Vagina (tissue), 2 donors: ENCODE measurements around the gene STON2.

Source experiments
- POLR2A ChIP-seq, 2 donors: fragments of 450-650 bp; IDR thresholded peaks; one replicate each; pipeline ENCODE4 v1.6.1; 2017; ENCODE audit warnings: antibody characterized with exemption in 2 of 2, mild to moderate bottlenecking in 2 of 2, moderate library complexity in 2 of 2
- TF ChIP-seq, protein P1 (sequence below), 3 experiments: fragments of 450-650 bp in 2 of 3; fragments of 200-600 bp in 1 of 3; sonication (generic) in 1 of 3; IDR thresholded peaks; one replicate each; pipeline ENCODE4 v1.5.1; 2017 to 2019; ENCODE audit warnings: antibody characterized with exemption in 3 of 3, mild to moderate bottlenecking in 2 of 3, moderate library complexity in 2 of 3

DNA sequence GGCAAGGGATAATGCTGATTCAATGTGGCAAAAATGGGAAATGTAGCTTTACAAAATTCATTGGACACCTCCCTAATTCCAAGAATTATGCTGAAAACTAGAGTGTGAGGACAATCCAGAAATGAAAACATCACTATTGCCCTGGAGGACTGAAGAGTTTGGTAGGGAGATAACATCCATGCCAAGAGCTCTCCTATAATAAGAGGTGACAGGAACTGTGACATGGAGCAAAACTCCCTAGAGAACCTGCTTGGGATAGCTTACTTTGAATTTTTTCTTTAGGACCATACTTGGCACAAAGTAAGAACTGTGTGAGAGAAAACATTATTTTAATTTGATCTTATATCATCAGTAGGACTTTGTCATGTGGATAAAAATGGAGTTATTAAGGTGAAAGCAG lies 48.9 kb downstream of the STON2 start:
- TF ChIP-seq, protein P1, sequence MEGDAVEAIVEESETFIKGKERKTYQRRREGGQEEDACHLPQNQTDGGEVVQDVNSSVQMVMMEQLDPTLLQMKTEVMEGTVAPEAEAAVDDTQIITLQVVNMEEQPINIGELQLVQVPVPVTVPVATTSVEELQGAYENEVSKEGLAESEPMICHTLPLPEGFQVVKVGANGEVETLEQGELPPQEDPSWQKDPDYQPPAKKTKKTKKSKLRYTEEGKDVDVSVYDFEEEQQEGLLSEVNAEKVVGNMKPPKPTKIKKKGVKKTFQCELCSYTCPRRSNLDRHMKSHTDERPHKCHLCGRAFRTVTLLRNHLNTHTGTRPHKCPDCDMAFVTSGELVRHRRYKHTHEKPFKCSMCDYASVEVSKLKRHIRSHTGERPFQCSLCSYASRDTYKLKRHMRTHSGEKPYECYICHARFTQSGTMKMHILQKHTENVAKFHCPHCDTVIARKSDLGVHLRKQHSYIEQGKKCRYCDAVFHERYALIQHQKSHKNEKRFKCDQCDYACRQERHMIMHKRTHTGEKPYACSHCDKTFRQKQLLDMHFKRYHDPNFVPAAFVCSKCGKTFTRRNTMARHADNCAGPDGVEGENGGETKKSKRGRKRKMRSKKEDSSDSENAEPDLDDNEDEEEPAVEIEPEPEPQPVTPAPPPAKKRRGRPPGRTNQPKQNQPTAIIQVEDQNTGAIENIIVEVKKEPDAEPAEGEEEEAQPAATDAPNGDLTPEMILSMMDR (IDR thresholded peaks at IDR 0.05), result no peak
- no peak for TF ChIP-seq POLR2A (IDR thresholded peaks at IDR 0.05)
